GM12875 (cell line): Measurements from ENCODE around the gene DST.

ENCODE experiments used
- H3K4me3 ChIP-seq: one replicate; pipeline ENCODE4 v1.5.1; 2011; ENCODE audit warnings: low read depth, low read length, control low read depth
- CTCF ChIP-seq: IDR thresholded peaks from 2 replicates; pipeline ENCODE4 v1.5.1; 2011; ENCODE audit warnings: low read depth, mild to moderate bottlenecking, control low read depth, inconsistent platforms, low read length, moderate library complexity, borderline replicate concordance; ENCODE audit not compliant: insufficient read depth

The DST gene

GRCh38 chr6:56514395-56514794 is 128.3 kb downstream of the DST start:
- no peak for TF ChIP-seq CTCF
- no peak overlapping the region for H3K4me3 ChIP-seq

GRCh38 chr6:56513631-56514030 is 129.1 kb downstream of the DST start:
- no peak overlapping the region for H3K4me3 ChIP-seq
- TF ChIP-seq CTCF = no peak

- no peak overlapping the region for H3K4me3 ChIP-seq
- no peak for TF ChIP-seq CTCF
These were observed 131.1 kb downstream of the DST start for GRCh38 chr6:56511591-56511990.

GRCh38 chr6:56510984-56511531 is 131.6 kb downstream of the DST start:
- TF ChIP-seq CTCF = no peak
- no peak overlapping the region for H3K4me3 ChIP-seq

- H3K4me3 ChIP-seq = no peak overlapping the region
- no peak for TF ChIP-seq CTCF
These were observed 133.7 kb downstream of the DST start for GRCh38 chr6:56509031-56509430.

GRCh38 chr6:56507517-56507916 is 135.2 kb downstream of the DST start:
- no peak overlapping the region for H3K4me3 ChIP-seq
- no peak for TF ChIP-seq CTCF

- no peak for TF ChIP-seq CTCF
- H3K4me3 ChIP-seq = no peak overlapping the region
These were observed 137.0 kb downstream of the DST start for GRCh38 chr6:56505512-56506260.
